HCT116 (cell line): ENCODE measurements around the gene PTPN22. TPM values are rescaled to one million over a fixed set of nuclear protein-coding genes. Genes with fewer than 3 reads are reported as not detected.

Experiments used
- ATAC-seq: fragments of 200-7000 bp; cut with Tn5 transposase; 2 replicates; pipeline ENCODE4 v1.9.1; 2020; ENCODE audit warnings: mild to moderate bottlenecking, moderate library complexity
- BruUV-seq: library from RNA; stranded (reverse); fragments of 400-500 nt; replicated peaks from 2 replicates; lab custom pipeline; 2021; lab: Mats Ljungman, UMichigan
- CTCF ChIA-PET: fragments of 300-600 bp; sonication (Branson Sonifier 250); formaldehyde crosslinking; loops from one replicate; lab custom pipeline; 2021; ENCODE audit warnings: antibody characterized with exemption; lab: Charles Lee
- POLR2A ChIA-PET: fragments of 300-600, 350-600 bp; sonication (Branson Sonifier 250); formaldehyde crosslinking; loops from one replicate; lab custom pipeline; 2021; ENCODE audit warnings: antibody characterized with exemption; lab: Charles Lee
- RAD21 ChIA-PET, 2 experiments: fragments of 300-600 bp; sonication (Branson Sonifier 250); formaldehyde crosslinking; loops; one replicate each; lab custom pipeline; 2023; ENCODE audit warnings: low total read pairs in 2 of 2; ENCODE audit not compliant: uncharacterized antibody in 2 of 2, unreplicated experiment in 2 of 2, low non-redundant PET in 1 of 2; lab: Charles Lee
- DNase-seq: peaks from one replicate; pipeline ENCODE4 v3.0.0-alpha.2; 2010; ENCODE audit warnings: low read depth, low spot score
- H2AFZ ChIP-seq: fragments of 200-600 bp; shearing (Covaris generic), sonication (generic); 2 replicates; pipeline ENCODE4 v1.6.1; 2017; ENCODE audit warnings: low read depth, mixed run types, mixed read lengths, antibody characterized with exemption, low read length; ENCODE audit not compliant: poor library complexity, severe bottlenecking
- H3K27ac ChIP-seq: 2 replicates; pipeline ENCODE4 v1.5.1; 2012; ENCODE audit warnings: low read depth, low read length
- H3K27me3 ChIP-seq: fragments of 200-600 bp; sonication (generic); 2 replicates; pipeline ENCODE4 v1.6.1; 2016; ENCODE audit warnings: mixed run types, low read length, mixed read lengths; ENCODE audit not compliant: insufficient read depth
- H3K36me3 ChIP-seq, 2 experiments: fragments of 200-500 bp in 1 of 2; fragments of 200-600 bp in 1 of 2; sonication (Bioruptor generic) in 1 of 2; sonication (generic) in 1 of 2; 2 replicates each; pipeline versions ENCODE4 v1.5.1 to v1.6.1; 2014 to 2016; ENCODE audit warnings: low read length in 2 of 2, inconsistent platforms in 1 of 2, mixed read lengths in 1 of 2, mixed run types in 1 of 2; ENCODE audit not compliant: insufficient read depth in 2 of 2, control insufficient read depth in 1 of 2
- H3K4me1 ChIP-seq, 2 experiments: fragments of 200-600 bp in 1 of 2; sonication (generic) in 1 of 2; 2 replicates each; pipeline versions ENCODE4 v1.5.1 to v1.6.1; 2012 to 2017; ENCODE audit warnings: low read length in 2 of 2, inconsistent platforms in 1 of 2, mild to moderate bottlenecking in 1 of 2, mixed read lengths in 1 of 2, mixed run types in 1 of 2, moderate library complexity in 1 of 2; ENCODE audit not compliant: insufficient read depth in 2 of 2, control insufficient read depth in 1 of 2
- H3K4me2 ChIP-seq: fragments of 200-600 bp; sonication (generic); 2 replicates; pipeline ENCODE4 v1.6.1; 2017; ENCODE audit warnings: mixed run types, low read length, mixed read lengths
- H3K4me3 ChIP-seq, 2 experiments: fragments of 200-600 bp in 1 of 2; sonication (generic) in 1 of 2; replicated peaks in 1 of 2; 2 replicates each; pipeline ENCODE4 v1.5.1; 2011 to 2016; ENCODE audit warnings: low read length in 2 of 2, control low read depth in 1 of 2, low read depth in 1 of 2, mild to moderate bottlenecking in 1 of 2, mixed read lengths in 1 of 2, mixed run types in 1 of 2
- H3K79me2 ChIP-seq: fragments of 200-600 bp; sonication (generic); 2 replicates; pipeline ENCODE4 v1.6.1; 2017; ENCODE audit warnings: mild to moderate bottlenecking, mixed run types, low read length, moderate library complexity, mixed read lengths; ENCODE audit not compliant: insufficient read depth
- H3K9ac ChIP-seq: fragments of 200-600 bp; sonication (generic); 2 replicates; pipeline ENCODE4 v1.6.1; 2016; ENCODE audit warnings: low read length, mixed read lengths
- H3K9me2 ChIP-seq: fragments of 200-600 bp; sonication (generic), shearing (Covaris generic); 2 replicates; pipeline ENCODE4 v1.6.1; 2017; ENCODE audit warnings: mixed run types, mild to moderate bottlenecking, moderate library complexity; ENCODE audit not compliant: insufficient read depth
- H3K9me3 ChIP-seq, 2 experiments: fragments of 200-500 bp in 1 of 2; fragments of 200-600 bp in 1 of 2; sonication (Bioruptor generic) in 1 of 2; sonication (generic) in 1 of 2; 2 replicates each; pipeline ENCODE4 v1.6.1; 2014 to 2017; ENCODE audit warnings: low read length in 2 of 2, mixed read lengths in 2 of 2, inconsistent platforms in 1 of 2, low read depth in 1 of 2, mild to moderate bottlenecking in 1 of 2, mixed run types in 1 of 2, moderate library complexity in 1 of 2; ENCODE audit not compliant: control insufficient read depth in 1 of 2, insufficient read depth in 1 of 2
- H4K20me1 ChIP-seq: fragments of 200-600 bp; sonication (generic), shearing (Covaris generic); 2 replicates; pipeline ENCODE4 v1.6.1; 2017; ENCODE audit warnings: mixed run types, mild to moderate bottlenecking, moderate library complexity; ENCODE audit not compliant: insufficient read depth
- EZH2phosphoT487 ChIP-seq: fragments of 200-600 bp; IDR thresholded peaks from 2 replicates; pipeline ENCODE4 v1.6.1; 2018; ENCODE audit warnings: antibody characterized with exemption, borderline replicate concordance
- SP1 ChIP-seq: IDR thresholded peaks from 2 replicates; pipeline ENCODE4 v1.6.1; 2012; ENCODE audit warnings: low read depth
- intact Hi-C: fragments of 100-400 bp; cut with micrococcal nuclease; formaldehyde crosslinking; loops from 2 replicates; pipeline ENCODE4 v1.10.0; 2022
- total RNA-seq: library from RNA; stranded (reverse); gene quantifications from one replicate; pipeline ENCODE4 v1.2.1, GENCODE V29; 2021; ENCODE audit not compliant: unreplicated experiment
- TF ChIP-seq, protein P1 (sequence below), 3 experiments: fragments of 200-600 bp in 1 of 3; sonication (generic) in 1 of 3; IDR thresholded peaks in 2 of 3; conservative IDR thresholded peaks in 1 of 3; 2 replicates each; pipeline ENCODE4 v1.5.1; 2012 to 2017; ENCODE audit warnings: low read depth in 2 of 3, low read length in 2 of 3, antibody characterized with exemption in 1 of 3, borderline replicate concordance in 1 of 3, control low read depth in 1 of 3, mild to moderate bottlenecking in 1 of 3, mixed read lengths in 1 of 3, mixed run types in 1 of 3, moderate library complexity in 1 of 3; ENCODE audit not compliant: insufficient read depth in 1 of 3

Gene PTPN22
- total RNA-seq, 1 experiment from 2014 or later = 0.17 TPM

- Histone ChIP-seq H3K9ac (no peak overlapping the region), H3K4me1 (peaks cover under 1 to 1% of the 10 kb centered on the region in 2 experiments; a peak in 2 of 4 replicates), H3K4me3 (no peak overlapping the region), H3K36me3 (peaks cover 8 to 13% of the 10 kb centered on the region in 2 experiments; a peak in 1 of 4 replicates), H3K4me2 (no peak overlapping the region), H3K79me2 (peaks cover under 1% of the 10 kb centered on the region)
- intact Hi-C loops = no loop called here
- DNase-seq = no peak
- TF ChIP-seq, protein P1, sequence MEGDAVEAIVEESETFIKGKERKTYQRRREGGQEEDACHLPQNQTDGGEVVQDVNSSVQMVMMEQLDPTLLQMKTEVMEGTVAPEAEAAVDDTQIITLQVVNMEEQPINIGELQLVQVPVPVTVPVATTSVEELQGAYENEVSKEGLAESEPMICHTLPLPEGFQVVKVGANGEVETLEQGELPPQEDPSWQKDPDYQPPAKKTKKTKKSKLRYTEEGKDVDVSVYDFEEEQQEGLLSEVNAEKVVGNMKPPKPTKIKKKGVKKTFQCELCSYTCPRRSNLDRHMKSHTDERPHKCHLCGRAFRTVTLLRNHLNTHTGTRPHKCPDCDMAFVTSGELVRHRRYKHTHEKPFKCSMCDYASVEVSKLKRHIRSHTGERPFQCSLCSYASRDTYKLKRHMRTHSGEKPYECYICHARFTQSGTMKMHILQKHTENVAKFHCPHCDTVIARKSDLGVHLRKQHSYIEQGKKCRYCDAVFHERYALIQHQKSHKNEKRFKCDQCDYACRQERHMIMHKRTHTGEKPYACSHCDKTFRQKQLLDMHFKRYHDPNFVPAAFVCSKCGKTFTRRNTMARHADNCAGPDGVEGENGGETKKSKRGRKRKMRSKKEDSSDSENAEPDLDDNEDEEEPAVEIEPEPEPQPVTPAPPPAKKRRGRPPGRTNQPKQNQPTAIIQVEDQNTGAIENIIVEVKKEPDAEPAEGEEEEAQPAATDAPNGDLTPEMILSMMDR (IDR thresholded peaks at IDR 0.05 in 2 of 3, conservative IDR thresholded peaks at IDR 0.05 in 1 of 3; ENCODE audit: borderline replicate concordance in 1 of 3, insufficient read depth in 1 of 3, low read depth in 2 of 3, low read length in 2 of 3) = no peak
- TF ChIP-seq, all 23 proteins: peak for 0
- Histone ChIP-seq H4K20me1 (no peaks in the 10 kb centered on the region), H3K27ac (no peak overlapping the region), H3K9me2 (no peaks in the 10 kb centered on the region), H3K9me3 (no peaks in the 10 kb centered on the region), H2AFZ (no peak overlapping the region), H3K27me3 (no peaks in the 10 kb centered on the region)
- RAD21 ChIA-PET = no interaction called here
- CTCF ChIA-PET = no interaction called here
- POLR2A ChIA-PET = no interaction called here
- BruUV-seq = no TSS peak
- no peak for ATAC-seq
These were observed 26.8 kb upstream of the PTPN22 start for GRCh38 chr1:113898241-113898814.

- H3K9ac ChIP-seq = no peak overlapping the region
- no peaks in the 10 kb centered on the region for H3K79me2 ChIP-seq
- H3K4me3 ChIP-seq = no peak overlapping the region
- BruUV-seq = no TSS peak
- TF ChIP-seq EZH2phosphoT487 = no peak
- TF ChIP-seq SP1 = no peak
- intact Hi-C loops = no loop called here
- H4K20me1 ChIP-seq = no peaks in the 10 kb centered on the region
- no peak overlapping the region for H2AFZ ChIP-seq
- ATAC-seq = no peak
- H3K27ac ChIP-seq = no peak overlapping the region
- H3K4me2 ChIP-seq = no peak overlapping the region
- H3K9me3 ChIP-seq = no peaks in the 10 kb centered on the region
- no peaks in the 10 kb centered on the region for H3K4me1 ChIP-seq
- ChIA-PET POLR2A (no interaction called here), CTCF (no interaction called here), RAD21 (no interaction called here)
- no peaks in the 10 kb centered on the region for H3K9me2 ChIP-seq
- peaks cover 8 to 9% of the 10 kb centered on the region in 2 experiments; a peak in 1 of 4 replicates for H3K36me3 ChIP-seq
- DNase-seq = no peak
- no peaks in the 10 kb centered on the region for H3K27me3 ChIP-seq
These were observed 24.4 kb upstream of the PTPN22 start for GRCh38 chr1:113895961-113896360.
